ENCODE data around the gene SOWAHA.

The SOWAHA gene

GRCh38 chr5:132836852-132837251, 23.8 kb downstream of the SOWAHA start:
- TF ChIP-seq CTCF (IDR thresholded peaks at IDR 0.05), result no peak

GRCh38 chr5:132837868-132838267, 24.8 kb downstream of the SOWAHA start:
- TF ChIP-seq CTCF (IDR thresholded peaks at IDR 0.05), result no peak

GRCh38 chr5:132838516-132839282, 25.6 kb downstream of the SOWAHA start:
- no peak for TF ChIP-seq CTCF (IDR thresholded peaks at IDR 0.05)

- TF ChIP-seq CTCF (IDR thresholded peaks at IDR 0.05), result no peak
Observed at GRCh38 chr5:132839426-132840301, 26.6 kb downstream of the SOWAHA start.

- TF ChIP-seq CTCF (IDR thresholded peaks at IDR 0.05), result no peak
Observed at GRCh38 chr5:132840313-132840712, 27.2 kb downstream of the SOWAHA start.

- no peak for TF ChIP-seq CTCF (IDR thresholded peaks at IDR 0.05)
Observed at GRCh38 chr5:132840896-132841295, 27.8 kb downstream of the SOWAHA start.

GRCh38 chr5:132841305-132841704, 28.2 kb downstream of the SOWAHA start:
- no peak for TF ChIP-seq CTCF (IDR thresholded peaks at IDR 0.05)
